ENCODE measurements around the gene SETD2.

- TF ChIP-seq POLR2AphosphoS5 (IDR thresholded peaks at IDR 0.05; ENCODE audit: low read depth, low read length): no peak
- no peak for TF ChIP-seq POLR2A (IDR thresholded peaks at IDR 0.05; ENCODE audit: low read depth, low read length)
- no peak for TF ChIP-seq TAF1 (IDR thresholded peaks at IDR 0.05; ENCODE audit: borderline replicate concordance, low read depth, low read length)
These were observed 55.4 kb downstream of the SETD2 start for GRCh38 chr3:47108546-47108945.

Data from GM12892 (cell line).